CD14-positive monocyte (primary cell): ENCODE measurements around the gene PITPNM1. TPM values are rescaled to one million over a fixed set of nuclear protein-coding genes. Genes with fewer than 3 reads are reported as not detected.

Source experiments
- DNase-seq, 3 donors: peaks; one replicate each; pipeline ENCODE4 v3.0.0-alpha.2; 2011 to 2022
- H2AFZ ChIP-seq: 2 replicates; pipeline ENCODE4 v1.6.0; 2012; ENCODE audit warnings: mild to moderate bottlenecking, low read depth, low read length, inconsistent platforms; ENCODE audit not compliant: insufficient read depth, poor library complexity, severe bottlenecking
- H3K27ac ChIP-seq, 2 donors: 1 replicate in 1 of 2; 2 replicates in 1 of 2; pipeline ENCODE4 v1.5.1; 2012 to 2013; ENCODE audit warnings: low read length in 2 of 2, control low read depth in 1 of 2, inconsistent platforms in 1 of 2, low read depth in 1 of 2, mild to moderate bottlenecking in 1 of 2
- H3K27me3 ChIP-seq, 2 donors: one replicate each; pipeline versions ENCODE4 v1.6.0 to v1.6.1; 2011 to 2013; ENCODE audit warnings: low read length in 2 of 2; ENCODE audit not compliant: control insufficient read depth in 2 of 2, insufficient read depth in 2 of 2
- H3K36me3 ChIP-seq, 2 donors: replicated peaks in 1 of 2; 1 replicate in 1 of 2; 2 replicates in 1 of 2; pipeline versions ENCODE4 v1.5.1 to v1.6.1; 2012 to 2013; ENCODE audit warnings: low read length in 2 of 2, control low read depth in 1 of 2, inconsistent platforms in 1 of 2, mild to moderate bottlenecking in 1 of 2; ENCODE audit not compliant: insufficient read depth in 2 of 2, control insufficient read depth in 1 of 2
- H3K4me1 ChIP-seq, 2 donors: 1 replicate in 1 of 2; 2 replicates in 1 of 2; pipeline versions ENCODE4 v1.5.1 to v1.6.1; 2012 to 2013; ENCODE audit warnings: low read length in 2 of 2, control low read depth in 1 of 2, inconsistent platforms in 1 of 2, mild to moderate bottlenecking in 1 of 2, moderate library complexity in 1 of 2; ENCODE audit not compliant: insufficient read depth in 2 of 2, control insufficient read depth in 1 of 2
- H3K4me2 ChIP-seq: replicated peaks from 2 replicates; pipeline ENCODE3; 2012; ENCODE audit warnings: low read length, moderate library complexity, mild to moderate bottlenecking; ENCODE audit not compliant: poor library complexity, severe bottlenecking; ENCODE audit errors: extremely low read depth
- H3K4me3 ChIP-seq, 3 experiments: fragments of 200-600 bp in 1 of 3; sonication (generic) in 1 of 3; replicated peaks in 1 of 3; 1 replicate in 2 of 3; 2 replicates in 1 of 3; pipeline ENCODE4 v1.5.1; 2011 to 2013; ENCODE audit warnings: low read length in 3 of 3, mild to moderate bottlenecking in 3 of 3, control low read depth in 2 of 3, low read depth in 2 of 3, inconsistent platforms in 1 of 3, moderate library complexity in 1 of 3
- H3K79me2 ChIP-seq: 2 replicates; pipeline ENCODE4 v1.6.0; 2012; ENCODE audit warnings: mild to moderate bottlenecking, control low read depth, inconsistent platforms, low read length, moderate library complexity; ENCODE audit not compliant: insufficient read depth
- H3K9ac ChIP-seq: 2 replicates; pipeline ENCODE4 v1.6.0; 2017; ENCODE audit warnings: low read length, mild to moderate bottlenecking; ENCODE audit not compliant: insufficient read depth, poor library complexity, severe bottlenecking
- H3K9me3 ChIP-seq, 2 donors: replicated peaks in 1 of 2; 1 replicate in 1 of 2; 2 replicates in 1 of 2; pipeline versions ENCODE4 v1.5.1 to v1.6.1; 2012 to 2013; ENCODE audit warnings: low read length in 2 of 2, control low read depth in 1 of 2; ENCODE audit not compliant: control insufficient read depth in 1 of 2, insufficient read depth in 1 of 2
- H4K20me1 ChIP-seq: 2 replicates; pipeline ENCODE4 v1.6.0; 2012; ENCODE audit warnings: mild to moderate bottlenecking, low read length, control low read depth, moderate library complexity; ENCODE audit not compliant: insufficient read depth
- H3K27ac Mint-ChIP-seq, 7 donors: one replicate each; pipeline ENCODE4 v1.8.0; 2020; ENCODE audit warnings: mild to moderate bottlenecking in 7 of 7, mixed read lengths in 7 of 7, moderate library complexity in 6 of 7, inconsistent platforms in 2 of 7
- H3K27me3 Mint-ChIP-seq, 3 donors: one replicate each; pipeline ENCODE4 v1.8.0; 2021 to 2022; ENCODE audit warnings: low read depth in 3 of 3, mild to moderate bottlenecking in 3 of 3, mixed read lengths in 3 of 3, moderate library complexity in 3 of 3, inconsistent platforms in 1 of 3
- H3K36me3 Mint-ChIP-seq, 2 donors: one replicate each; pipeline ENCODE4 v1.8.0; 2020; ENCODE audit warnings: mixed read lengths in 2 of 2, inconsistent platforms in 1 of 2, mild to moderate bottlenecking in 1 of 2
- H3K4me1 Mint-ChIP-seq: one replicate; pipeline ENCODE4 v1.8.0; 2020; ENCODE audit warnings: mild to moderate bottlenecking, mixed read lengths
- H3K4me3 Mint-ChIP-seq, 2 donors: one replicate each; pipeline ENCODE4 v1.8.0; 2020; ENCODE audit warnings: mild to moderate bottlenecking in 2 of 2, mixed read lengths in 2 of 2, moderate library complexity in 1 of 2
- H3K9me3 Mint-ChIP-seq, 7 donors: one replicate each; pipeline ENCODE4 v1.8.0; 2020 to 2022; ENCODE audit warnings: mixed read lengths in 7 of 7, mild to moderate bottlenecking in 6 of 7, moderate library complexity in 6 of 7, inconsistent platforms in 2 of 7
- CTCF ChIP-seq: fragments of 200-600 bp; IDR thresholded peaks from one replicate; pipeline ENCODE4 v1.8.0; 2022; ENCODE audit warnings: antibody characterized with exemption, mild to moderate bottlenecking
- WGBS: methylation state at CpG from one replicate; pipeline ENCODE4 v1.1.5; 2013; ENCODE audit warnings: missing lambda C conversion rate; ENCODE audit not compliant: insufficient coverage; 5-methylcytosine and 5-hydroxymethylcytosine counted together
- intact Hi-C, 2 donors: fragments of 100-400 bp; cut with micrococcal nuclease; formaldehyde crosslinking; loops; one replicate each; pipeline versions ENCODE4 v1.15.0 to v1.15.1; 2023
- polyA plus RNA-seq, 3 donors: library from polyadenylated mRNA; depleted of rRNA in 1 of 3; unstranded in 2 of 3; stranded (reverse) in 1 of 3; fragments of 300-500 nt in 2 of 3; fragments of >200 nt in 1 of 3; fragmentation: Illumina TruSeq in 2 of 3; gene quantifications; 1 replicate in 2 of 3; 2 replicates in 1 of 3; pipeline ENCODE4 v1.2.3, GENCODE V29; 2012 to 2021

The PITPNM1 gene
- polyA plus RNA-seq, 3 donors, result 11.7 to 122 (median 22.2) TPM

- Histone ChIP-seq H3K4me3 (no peak overlapping the region), H3K27ac (no peak overlapping the region), H4K20me1 (no peaks in the 10 kb centered on the region), H3K79me2 (no peaks in the 10 kb centered on the region), H3K4me1 (peaks cover 9 to 10% of the 10 kb centered on the region in 2 donors), H2AFZ (no peak overlapping the region), H3K36me3 (no peaks in the 10 kb centered on the region), H3K4me2 (no peak overlapping the region), H3K9ac (no peak overlapping the region), H3K27me3 (peaks cover 0 to 2% of the 10 kb centered on the region in 2 donors), H3K9me3 (peaks cover 14 to 24% of the 10 kb centered on the region in 2 donors)
- Mint-ChIP-seq H3K36me3 (no peaks in the 10 kb centered on the region), H3K27me3 (peaks cover under 1 to 6% (median 2%) of the 10 kb centered on the region in 3 donors), H3K4me3 (no peak overlapping the region), H3K4me1 (peaks cover 10% of the 10 kb centered on the region), H3K27ac (no peak overlapping the region), H3K9me3 (peaks cover 20 to 33% (median 30%) of the 10 kb centered on the region in 7 donors)
- intact Hi-C loops, result no loop called here
- no peak for DNase-seq
- 100% methylated on average over 1 of the region's 5 CpGs for WGBS
- TF ChIP-seq CTCF, result no peak
Measured at GRCh38 chr11:67530282-67530592, 25.1 kb upstream of the PITPNM1 start.

GRCh38 chr11:67528376-67528775, 23.2 kb upstream of the PITPNM1 start:
- no peak overlapping the region for H3K4me3 Mint-ChIP-seq
- no peaks in the 10 kb centered on the region for H3K79me2 ChIP-seq
- H3K36me3 ChIP-seq, result no peaks in the 10 kb centered on the region
- H3K27me3 ChIP-seq, result no peaks in the 10 kb centered on the region
- intact Hi-C loops, result no loop called here
- H3K9ac ChIP-seq, result no peak overlapping the region
- no peaks in the 10 kb centered on the region for H4K20me1 ChIP-seq
- peaks cover 2 to 6% (median 5%) of the 10 kb centered on the region in 3 donors for H3K27me3 Mint-ChIP-seq
- no peak overlapping the region for H3K27ac ChIP-seq
- peaks cover 9 to 16% (median 14%) of the 10 kb centered on the region in 7 donors for H3K9me3 Mint-ChIP-seq
- no peak overlapping the region for H3K4me3 ChIP-seq
- WGBS, result 100% methylated on average over 1 of the region's 4 CpGs
- no peak for DNase-seq
- peaks cover 10% of the 10 kb centered on the region for H3K4me1 Mint-ChIP-seq
- H3K36me3 Mint-ChIP-seq, result no peaks in the 10 kb centered on the region
- H3K4me1 ChIP-seq, result peaks cover 9 to 10% of the 10 kb centered on the region in 2 donors
- H3K4me2 ChIP-seq, result no peak overlapping the region
- peaks cover 1 to 10% of the 10 kb centered on the region in 2 donors for H3K9me3 ChIP-seq
- H3K27ac Mint-ChIP-seq, result no peak overlapping the region
- no peak for TF ChIP-seq CTCF
- H2AFZ ChIP-seq, result no peak overlapping the region
